AML-193 (cell line): ENCODE results near the gene RASGEF1C.
"Not testable (repeated sequence)": the region's sequence is repeated elsewhere in the genome, so short reads cannot be mapped to it uniquely, and the experiment has no call there.

Source experiments
- DNase-seq, 2 experiments: peaks; one replicate each; lab custom pipeline; 2025; lab: John Stamatoyannopoulos, UW

Gene RASGEF1C

DNA sequence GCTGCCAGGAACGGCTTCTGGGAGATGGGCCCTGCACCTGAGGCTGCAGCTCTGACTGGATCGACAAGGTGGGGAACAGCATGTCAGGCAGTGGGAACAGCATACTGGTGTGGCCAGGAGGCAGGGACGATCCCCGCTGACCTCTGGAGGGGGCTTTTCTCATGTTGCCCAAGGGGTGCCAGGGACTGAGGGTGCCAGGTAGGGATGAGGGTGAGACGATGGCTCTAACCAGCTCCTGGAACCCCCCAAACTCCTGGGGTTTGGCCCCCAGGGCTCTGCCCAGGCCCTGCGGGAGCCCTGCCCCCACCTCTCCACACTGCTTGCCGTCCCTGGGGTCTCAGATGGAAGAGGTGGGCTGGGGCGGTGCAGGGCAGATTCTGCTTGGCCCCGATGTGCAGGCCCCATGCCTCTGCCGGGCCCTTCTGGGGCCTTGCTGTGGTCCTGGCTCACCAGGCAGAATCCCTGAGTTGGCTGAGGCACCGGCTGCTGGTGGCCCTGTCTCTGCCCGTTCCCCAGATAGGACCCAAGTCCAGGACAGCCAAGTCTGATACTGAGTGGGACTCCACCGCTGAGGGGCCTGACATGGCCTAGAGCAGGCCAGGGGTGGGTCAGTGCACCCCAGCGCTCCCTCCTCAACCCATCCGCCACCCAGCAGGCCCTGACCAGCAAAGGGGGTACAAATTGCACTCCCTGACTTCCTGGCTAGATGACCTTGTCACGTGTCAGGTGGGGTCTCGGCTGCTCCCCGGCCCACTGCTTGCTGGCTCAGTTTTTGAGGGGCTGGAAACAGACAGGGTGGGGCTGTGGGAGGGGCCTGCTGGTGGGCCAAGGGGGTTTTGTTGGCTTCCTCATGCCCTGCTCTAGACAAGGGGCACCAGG, 109.0 kb downstream of the RASGEF1C start:
- DNase-seq: no peak

DNA sequence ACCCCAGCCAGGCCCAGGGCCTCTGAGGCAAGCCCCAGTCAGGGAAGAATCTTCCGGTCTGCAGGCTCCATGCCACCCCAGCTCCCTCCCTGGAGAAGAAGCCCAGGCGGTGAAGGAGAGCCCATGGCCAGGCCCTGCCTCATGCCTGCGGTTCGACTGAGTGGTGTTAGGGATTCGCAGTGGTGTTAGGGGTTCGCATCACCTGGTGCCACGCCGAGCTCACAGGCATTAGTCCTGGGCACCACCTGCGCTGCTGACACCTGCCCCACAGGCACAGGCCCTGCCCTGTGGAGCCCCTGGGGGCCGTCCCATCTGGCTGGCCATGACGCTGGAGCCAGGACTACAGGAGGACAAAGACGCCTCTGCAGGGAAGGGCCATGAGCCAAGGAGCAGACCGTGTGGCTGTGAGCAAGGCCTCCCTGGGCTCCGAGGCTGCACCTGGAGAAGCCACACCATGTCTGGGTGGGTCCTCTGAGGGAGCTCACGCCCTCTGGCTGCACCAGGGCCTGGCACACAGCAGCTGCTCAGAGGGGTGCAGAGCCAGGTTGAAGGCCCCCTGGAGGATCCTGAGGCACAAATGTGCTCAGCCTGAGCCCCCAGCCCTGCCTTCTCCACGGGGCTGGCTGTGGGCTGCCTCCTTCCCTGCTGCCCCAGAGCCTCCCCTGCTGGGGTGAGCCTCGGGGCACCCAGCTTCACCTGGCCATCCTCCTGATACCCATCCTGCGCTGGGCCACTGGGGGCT, 109.8 kb downstream of the RASGEF1C start:
- DNase-seq: no peak

DNA sequence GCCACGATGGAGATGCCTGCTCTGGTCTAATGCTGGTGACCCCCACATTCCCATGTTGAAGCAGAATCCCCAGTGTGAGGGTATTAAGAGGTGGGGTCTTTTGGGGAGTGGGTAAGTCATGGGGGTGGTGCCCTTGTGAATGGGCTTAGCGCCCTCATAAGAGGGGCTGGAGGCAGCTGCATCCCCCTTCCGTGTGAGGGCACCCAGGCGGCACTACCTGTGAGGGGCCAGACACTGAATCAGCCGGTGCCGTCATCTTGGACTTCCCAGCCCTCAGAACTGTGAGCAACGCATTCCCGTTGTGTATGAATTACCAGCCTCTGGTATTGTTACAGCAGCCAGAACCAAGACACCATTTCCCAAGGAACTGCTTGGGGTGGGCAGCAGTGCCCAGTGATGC, 110.5 kb downstream of the RASGEF1C start:
- no peak for DNase-seq

DNA sequence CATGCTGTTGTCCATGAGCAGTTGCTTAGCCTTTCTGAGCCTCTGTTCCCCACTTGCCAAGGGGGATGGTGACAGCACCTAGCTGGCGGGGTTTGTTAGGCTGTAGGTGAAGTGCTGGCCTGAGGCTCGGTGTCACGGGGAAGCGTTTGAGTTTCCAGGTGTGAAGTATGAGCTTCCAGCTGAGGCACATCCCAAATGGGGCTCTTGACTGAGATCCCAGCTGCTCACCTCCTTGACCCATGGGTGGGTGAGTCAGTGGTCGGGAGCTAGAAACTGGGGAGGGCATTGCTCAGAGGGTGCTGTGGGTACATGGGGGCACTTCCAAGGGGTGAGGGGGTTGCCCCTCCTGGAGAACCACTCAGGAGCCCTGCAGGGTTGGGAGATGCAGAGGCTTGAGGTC, 111.1 kb downstream of the RASGEF1C start:
- no peak for DNase-seq

DNA sequence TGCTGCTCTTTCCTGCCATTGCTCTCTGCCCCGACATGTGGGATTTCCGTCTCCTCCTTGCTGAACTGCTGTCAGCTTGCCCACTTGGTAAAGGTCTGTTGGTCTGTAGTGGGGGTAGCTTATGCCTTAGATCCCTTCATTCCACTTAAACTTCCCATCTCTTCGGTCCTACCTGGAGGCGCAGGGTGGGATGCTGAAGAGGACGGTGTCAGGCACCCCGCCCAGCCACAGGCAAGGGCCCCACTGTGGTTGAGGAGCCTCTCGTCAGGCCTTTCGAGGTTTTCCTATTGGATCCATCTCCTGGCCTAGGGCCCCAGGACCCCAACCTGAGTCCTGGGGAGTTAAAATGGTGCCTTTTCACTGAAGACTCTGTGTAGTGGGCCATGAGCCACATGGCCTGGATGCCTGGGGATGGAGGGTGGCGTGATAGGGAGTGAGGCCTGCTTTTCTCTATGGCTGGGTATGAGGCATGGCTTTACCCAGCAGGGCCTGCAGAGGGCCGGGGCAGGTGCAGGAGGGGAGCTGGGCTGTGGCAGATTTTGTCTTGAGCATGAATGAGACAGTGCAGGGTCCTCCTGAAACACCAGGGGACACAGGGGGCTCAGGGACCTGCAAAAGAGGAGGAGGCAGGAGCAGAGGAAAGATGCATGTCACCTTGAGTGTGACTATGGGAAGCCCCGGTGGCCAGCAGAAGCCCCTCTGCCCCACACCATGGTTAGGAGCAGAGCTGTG, 111.7 kb downstream of the RASGEF1C start:
- no peak for DNase-seq

DNA sequence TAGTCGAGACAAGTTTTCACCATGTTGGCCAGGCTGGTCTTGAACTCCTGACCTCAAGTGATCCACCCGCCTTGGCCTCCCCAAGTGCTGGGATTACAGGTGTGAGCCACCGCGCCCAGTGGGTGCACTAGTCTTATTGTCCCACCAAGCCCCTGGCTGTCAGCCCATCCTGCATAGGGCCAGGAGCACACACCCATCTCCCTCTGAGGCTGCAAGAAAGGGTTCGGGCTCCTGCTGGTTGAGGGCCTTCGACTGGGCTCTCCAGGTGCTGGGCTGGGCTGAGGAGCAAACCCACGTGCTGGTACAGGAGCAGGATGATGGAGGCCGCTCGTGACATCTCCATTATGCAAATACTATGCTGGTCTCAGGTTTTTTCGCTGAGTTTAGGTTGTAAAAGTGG, 112.4 kb downstream of the RASGEF1C start:
- no peak for DNase-seq

DNA sequence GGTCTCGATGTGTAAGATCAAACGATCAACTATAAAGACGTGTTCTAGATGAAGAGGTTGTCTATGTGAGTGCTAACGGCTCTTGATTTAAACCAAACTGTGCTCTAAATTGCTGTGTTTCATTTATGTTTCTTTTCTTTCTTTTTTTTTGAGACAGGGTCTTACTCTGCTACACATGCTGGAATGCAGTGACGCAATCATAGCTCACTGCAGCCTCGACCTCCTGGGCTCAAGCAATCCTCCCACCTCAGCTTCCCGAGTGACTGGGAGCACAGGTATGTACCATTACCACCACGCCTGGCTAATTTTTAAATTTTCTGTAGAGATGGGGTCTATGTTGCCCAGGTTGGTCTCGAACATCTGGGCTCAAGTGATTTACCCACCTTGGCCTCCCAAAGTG, 113.5 kb downstream of the RASGEF1C start:
- no peak for DNase-seq

DNA sequence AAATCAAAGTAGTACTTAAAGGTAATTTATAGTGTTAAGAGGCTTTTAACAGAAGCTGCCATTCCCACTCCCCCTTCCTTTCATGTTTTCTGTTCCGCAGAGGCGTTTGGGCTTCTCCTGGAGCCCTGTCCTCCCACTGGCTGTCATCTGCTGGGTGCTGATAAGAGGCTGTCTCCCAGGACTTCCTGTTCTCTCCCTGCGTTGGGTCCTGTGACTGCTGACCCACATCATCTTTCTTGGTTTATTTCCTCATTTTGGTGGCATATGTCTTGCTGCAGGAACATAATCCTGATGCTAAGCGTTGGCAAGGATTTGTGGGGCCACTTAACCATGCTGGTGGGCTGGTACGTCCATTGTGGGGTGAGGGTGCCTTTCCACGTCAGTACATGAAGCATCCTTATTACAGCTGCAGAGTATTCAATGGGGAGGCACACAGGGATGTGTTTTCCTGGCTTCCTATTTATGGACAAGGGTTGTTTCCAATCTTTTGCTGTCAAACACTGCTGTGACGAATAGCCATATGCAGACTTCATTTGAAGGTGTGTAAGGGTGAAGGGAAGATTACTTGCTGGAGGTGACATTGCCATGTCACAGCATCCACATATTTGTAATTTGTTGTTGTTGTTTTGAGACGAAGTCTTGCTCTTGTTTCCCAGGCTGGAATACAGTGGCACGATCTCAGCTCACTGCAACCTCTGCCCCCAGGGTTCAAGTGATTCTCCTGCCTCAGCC, 115.2 kb downstream of the RASGEF1C start:
- peak; percentile 59 to 62 for DNase-seq

DNA sequence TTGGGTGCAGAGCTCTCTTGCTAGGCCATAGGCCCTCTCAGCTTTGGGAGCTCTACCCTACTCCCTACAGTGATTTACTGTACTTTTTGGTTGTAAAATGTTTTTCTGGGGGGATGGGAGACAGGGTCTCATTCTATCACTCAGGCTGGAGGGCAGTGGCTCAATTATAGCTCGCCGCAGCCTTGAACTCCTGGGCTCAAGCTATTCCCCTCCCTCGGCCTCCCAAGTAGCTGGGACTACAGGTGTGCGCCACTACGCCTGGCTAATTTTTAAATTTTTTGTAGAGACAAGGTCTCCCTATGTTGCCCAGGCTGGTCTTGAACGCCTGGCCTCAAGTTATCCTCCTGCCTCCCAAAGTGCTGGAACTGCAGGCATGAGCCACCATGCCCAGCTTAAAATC, 115.8 kb downstream of the RASGEF1C start:
- no peak for DNase-seq

DNA sequence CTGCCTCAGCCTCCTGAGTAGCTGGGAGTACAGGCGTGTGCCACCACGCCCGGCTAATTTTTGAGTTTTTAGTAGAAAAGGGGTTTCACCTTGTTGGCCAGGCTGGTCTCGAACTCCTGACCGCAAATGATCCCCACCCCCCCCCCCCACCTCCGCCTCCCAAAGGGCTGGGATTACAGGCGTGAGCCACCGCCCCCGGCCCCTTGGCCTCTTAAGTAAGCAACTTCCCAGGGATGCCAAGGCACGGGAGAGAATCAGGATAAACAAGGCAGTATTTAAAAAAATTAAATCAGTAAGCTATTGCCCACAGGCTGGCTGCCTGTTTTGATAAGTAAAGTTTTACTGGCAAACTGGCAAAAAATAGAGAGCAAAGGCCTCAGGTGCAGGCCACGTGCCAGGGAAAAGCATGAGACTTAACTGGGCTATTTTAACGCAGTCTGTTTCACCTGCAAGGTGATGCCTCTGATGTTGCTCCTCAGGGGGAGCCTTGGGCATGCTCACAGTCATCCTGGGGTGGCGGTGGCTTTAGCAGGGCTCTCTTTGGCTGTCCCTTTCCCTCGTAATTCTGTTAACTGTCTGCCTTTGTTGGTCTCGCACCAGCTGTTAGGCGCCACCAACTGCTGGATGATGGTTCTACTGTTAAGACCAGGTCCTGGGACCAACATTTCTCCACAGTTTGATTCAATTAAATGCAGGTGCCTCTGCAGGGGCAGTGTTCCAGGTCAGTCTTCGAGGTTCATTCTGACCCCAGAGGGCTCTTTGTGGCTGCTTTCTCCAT, 118.1 kb downstream of the RASGEF1C start:
- DNase-seq: peak; percentile 5 to 9

DNA sequence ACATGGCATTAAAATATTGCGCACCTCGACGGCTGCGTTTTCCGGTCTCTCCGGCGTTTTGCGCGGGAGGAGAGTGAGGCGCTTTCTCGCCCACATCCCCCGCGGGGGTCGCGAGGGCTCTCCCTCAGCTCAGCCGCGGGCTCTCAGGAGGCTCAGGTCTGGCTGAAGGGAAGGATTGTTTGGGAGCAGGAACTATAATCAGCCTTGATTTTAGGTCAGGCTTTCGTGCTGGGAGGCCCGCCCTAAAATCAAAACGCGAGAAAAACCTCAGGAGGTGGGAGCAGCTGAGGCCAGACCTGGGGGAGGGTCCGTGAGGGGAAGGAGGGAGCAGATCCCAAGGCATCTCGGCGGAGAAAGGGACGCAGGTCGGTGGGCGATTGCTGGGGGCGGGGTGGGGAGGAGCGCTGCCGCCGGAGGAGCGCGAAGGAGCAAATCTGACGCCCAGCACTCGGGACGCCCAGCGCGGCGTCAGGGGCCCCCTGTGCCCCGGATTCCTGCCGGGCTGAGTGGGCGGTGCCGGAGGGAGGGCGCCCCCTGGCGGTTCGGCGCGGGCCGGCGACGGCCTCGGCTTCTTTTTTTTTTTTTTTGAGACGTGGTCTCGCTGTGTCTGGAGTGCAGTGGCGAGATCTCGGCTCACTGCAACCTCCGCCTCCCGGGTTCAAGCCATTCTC, 118.8 kb downstream of the RASGEF1C start:
- DNase-seq: peak; percentile 15 to 33

DNA sequence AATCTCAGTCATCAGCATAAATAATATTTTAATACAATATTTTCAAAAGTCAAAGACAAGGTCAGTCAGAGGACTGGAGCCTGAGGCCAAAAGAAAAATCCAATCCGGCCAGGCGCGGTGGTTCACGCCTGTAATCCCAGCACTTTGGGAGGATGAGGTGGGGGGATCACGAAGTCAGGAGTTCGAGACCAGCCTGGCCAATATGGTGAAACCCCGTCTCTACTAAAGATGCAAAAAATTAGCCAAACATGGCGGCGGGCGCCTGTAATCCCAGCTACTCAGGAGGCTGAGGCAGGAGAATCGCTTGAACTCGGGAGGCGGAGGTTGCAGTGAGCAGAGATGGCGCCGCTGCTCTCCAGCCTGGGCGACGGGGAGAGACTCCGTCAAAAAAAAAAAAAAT, 119.4 kb downstream of the RASGEF1C start:
- not testable (repeated sequence) for DNase-seq

DNA sequence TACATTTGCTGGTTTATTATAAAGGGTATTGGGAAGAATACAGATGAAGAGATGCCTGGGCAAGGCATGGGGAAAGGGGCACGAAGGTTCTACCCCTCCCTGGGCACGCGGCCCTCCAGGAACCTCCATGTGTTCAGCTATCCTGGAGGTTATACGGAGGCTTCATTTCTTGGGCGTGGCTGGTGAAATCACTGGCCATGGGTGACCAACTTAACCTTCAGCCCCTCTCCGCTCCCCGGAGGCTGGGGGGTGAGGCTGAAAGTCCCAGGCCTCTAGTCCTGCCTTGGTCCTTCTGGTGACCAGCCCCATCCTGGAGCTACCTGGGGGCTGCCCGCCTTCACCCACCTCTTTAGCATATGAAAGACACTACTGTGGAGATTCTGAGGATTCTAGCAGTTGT, 120.5 kb downstream of the RASGEF1C start:
- no peak for DNase-seq

DNA sequence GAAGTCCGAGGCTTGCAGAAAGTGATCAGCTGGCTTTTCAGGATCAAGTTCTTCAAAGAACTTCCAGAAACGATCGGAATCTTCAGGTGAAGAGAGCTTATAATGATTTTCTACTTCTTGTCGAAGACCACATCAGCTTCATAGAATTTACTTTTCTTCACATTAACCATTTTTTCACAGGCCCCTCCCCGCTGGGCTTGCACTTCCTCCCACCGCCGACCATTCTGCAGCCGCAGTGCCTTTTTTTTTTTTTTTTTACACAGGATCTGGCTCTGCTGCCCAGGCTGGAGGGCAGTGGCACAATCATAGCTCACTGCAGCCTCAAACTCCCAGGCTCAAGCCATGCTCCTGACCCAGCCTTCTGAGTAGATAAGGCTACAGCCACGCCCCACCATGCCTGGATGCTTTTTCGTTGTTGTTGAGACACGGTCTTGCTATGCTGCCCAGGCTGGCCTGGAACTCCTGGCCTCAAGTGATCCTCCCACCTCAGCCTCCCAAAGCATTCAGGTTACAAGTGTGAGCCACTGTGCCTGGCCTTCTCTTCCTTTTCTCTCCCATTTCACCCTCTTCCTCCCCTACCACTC, 122.1 kb downstream of the RASGEF1C start:
- DNase-seq: no peak

DNA sequence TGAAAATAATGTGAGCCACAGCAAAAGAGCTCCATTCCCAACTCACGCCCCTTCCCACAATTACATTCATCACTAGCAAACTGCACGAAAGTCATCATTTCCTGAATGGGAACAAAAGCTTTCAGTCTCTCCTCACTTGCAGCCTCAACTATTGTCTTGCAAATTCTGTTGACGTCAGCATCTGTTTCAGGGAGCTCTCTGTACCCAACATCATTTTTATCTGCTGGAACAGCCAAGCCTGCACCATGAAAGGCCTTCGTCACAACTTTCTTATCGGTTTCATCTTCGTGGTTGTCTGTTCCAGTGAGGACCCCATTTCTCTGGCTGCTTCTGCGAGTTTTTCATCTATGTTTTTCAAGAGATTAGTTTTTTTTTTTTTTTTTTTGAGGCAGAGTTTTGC, 123.2 kb downstream of the RASGEF1C start:
- no peak for DNase-seq

DNA sequence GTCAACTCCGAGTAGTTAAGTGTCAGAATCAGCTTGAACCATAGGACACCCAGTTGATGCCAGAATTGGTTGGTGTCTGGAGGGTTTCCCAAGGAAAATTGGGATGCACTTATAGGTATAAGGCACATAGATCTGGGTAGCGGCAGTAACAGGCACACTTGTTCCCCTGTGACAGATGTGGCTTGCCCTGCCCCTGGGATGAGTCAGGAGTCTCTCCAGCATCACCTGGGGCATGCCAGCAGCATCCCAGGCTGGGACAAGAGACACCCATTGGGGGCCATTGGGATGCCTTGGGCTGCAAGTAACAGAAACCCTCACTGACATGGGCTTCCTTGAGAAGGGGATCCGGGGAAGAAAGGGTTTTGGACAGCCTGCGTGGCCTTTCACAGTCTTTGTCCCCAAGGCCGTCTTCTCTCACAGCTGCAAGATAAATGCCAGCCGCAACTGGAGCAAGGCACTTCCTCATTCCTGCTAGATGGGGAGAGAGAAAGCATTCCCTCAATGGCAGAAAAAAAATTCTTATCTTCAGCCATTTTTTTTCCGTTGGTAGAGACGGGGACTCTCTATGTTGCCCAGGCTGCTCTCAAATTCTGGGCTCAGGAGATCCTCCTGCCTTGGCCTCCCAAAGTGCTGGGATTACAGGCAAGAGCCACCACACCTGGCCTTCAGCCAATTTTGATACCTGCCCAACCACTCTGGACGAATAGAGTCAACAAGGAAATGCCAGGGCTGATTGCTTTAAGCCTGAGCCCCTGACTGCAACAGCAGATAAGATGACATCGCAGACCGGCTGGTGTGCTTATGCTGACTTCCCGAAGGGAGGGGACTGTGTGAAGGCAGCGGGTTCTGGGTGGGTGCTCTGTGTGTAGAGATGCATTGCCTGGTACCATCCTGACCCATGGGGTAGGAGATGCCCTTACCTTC, 124.1 kb downstream of the RASGEF1C start:
- peak; percentile 47 to 54 for DNase-seq

DNA sequence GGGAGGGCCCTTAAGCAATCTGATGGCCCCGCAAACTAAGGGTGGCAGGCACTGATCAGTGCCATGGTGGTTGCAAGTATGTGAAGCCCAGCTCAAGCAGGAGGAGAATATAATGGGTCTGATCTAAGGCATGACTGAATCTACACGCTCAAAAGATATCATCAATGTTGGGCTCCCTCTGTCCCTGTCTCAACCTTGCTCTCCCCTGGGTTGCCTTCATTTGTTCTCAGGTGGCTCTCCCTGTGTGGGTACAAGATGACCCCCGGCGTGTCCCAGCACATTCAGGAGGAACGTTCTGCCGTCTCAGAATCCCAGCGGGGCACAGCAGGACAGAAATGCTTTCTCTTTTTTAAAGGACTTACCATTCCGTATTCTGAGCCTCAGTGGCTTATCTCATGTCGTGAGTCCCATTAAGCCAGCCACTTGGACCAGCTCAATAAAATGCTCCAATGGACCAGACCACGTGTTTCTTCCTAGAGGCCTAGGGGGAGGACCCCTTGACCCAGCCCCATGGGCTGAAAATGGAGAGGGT, 125.4 kb downstream of the RASGEF1C start:
- no peak for DNase-seq

DNA sequence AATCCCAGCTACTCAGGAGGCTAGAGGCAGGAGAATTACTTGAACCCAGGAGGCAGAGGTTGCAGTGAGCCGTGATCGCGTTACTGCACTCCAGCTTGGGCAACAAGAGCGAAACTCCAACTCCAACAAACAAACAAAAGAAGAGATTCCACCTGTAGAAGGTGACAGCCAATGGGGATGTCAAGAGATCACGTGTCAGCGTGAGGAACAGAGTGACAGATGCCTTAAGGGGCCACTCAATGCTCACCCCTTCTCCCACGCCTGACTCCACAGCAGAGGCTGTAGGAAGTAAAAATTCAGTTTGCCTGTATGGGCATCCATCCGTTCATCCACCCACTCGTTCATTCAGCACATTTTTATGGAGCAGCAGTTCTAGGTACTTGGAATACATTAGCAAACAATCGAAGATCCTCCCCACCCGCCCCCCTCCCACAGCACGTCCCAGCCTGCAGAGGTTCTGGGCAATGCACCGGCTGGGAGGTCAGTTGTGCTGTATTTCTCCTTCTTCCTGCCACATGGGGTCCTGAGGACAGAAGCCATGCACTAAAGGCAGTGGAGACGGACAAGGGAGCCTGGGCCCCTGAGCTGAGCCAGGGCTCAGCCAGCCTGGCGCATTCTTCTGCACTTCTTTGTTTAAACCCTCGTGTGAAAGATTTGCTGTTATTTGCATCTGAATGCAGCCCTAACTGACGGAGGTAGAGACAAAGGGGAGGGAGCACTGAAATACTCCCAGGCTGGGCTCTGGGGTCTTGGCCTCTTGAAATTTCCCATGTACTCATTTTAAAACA, 126.2 kb downstream of the RASGEF1C start:
- no peak for DNase-seq
